GM12875 (cell line): Measurements from ENCODE around the gene RFPL3.

ENCODE experiments used
- H3K4me3 ChIP-seq: one replicate; pipeline ENCODE4 v1.5.1; 2011; ENCODE audit warnings: low read depth, low read length, control low read depth
- CTCF ChIP-seq: IDR thresholded peaks from 2 replicates; pipeline ENCODE4 v1.5.1; 2011; ENCODE audit warnings: low read depth, mild to moderate bottlenecking, control low read depth, inconsistent platforms, low read length, moderate library complexity, borderline replicate concordance; ENCODE audit not compliant: insufficient read depth

Gene RFPL3

GRCh38 chr22:32313532-32313931 lies 44.1 kb upstream of the RFPL3 start:
- no peak overlapping the region for H3K4me3 ChIP-seq
- TF ChIP-seq CTCF: no peak

GRCh38 chr22:32317524-32317923 lies 40.1 kb upstream of the RFPL3 start:
- no peak overlapping the region for H3K4me3 ChIP-seq
- TF ChIP-seq CTCF: no peak

- H3K4me3 ChIP-seq: no peak overlapping the region
- TF ChIP-seq CTCF: no peak
Measured at GRCh38 chr22:32318361-32318760, 39.3 kb upstream of the RFPL3 start.

- H3K4me3 ChIP-seq: no peak overlapping the region
Measured at GRCh38 chr22:32319861-32320406, 37.7 kb upstream of the RFPL3 start.

GRCh38 chr22:32322986-32323385 lies 34.7 kb upstream of the RFPL3 start:
- H3K4me3 ChIP-seq: no peak overlapping the region
- no peak for TF ChIP-seq CTCF

More at GRCh38 chr22:32319861-32320406, 37.7 kb upstream of the RFPL3 start:
- TF ChIP-seq CTCF: no peak

- TF ChIP-seq CTCF: no peak
- no peak overlapping the region for H3K4me3 ChIP-seq
Measured at GRCh38 chr22:32323513-32324164, 34.0 kb upstream of the RFPL3 start.
